Smooth muscle cell (in vitro differentiated cells): ENCODE measurements around the gene EMX1. TPM values are rescaled to one million over a fixed set of nuclear protein-coding genes. Genes with fewer than 3 reads are reported as not detected.

ENCODE experiments used
- DNase-seq: peaks from one replicate; lab custom pipeline; 2025; ENCODE audit not compliant: unreplicated experiment; lab: John Stamatoyannopoulos, UW
- H2AFZ ChIP-seq: fragments of 200-600 bp; sonication (generic); 2 replicates; pipeline ENCODE4 v1.6.0; 2016; ENCODE audit warnings: antibody characterized with exemption, low read depth, mild to moderate bottlenecking
- H3F3A ChIP-seq: fragments of 200-600 bp; sonication (generic); 2 replicates; pipeline ENCODE4 v1.6.0; 2017; ENCODE audit warnings: antibody characterized with exemption, low read depth
- H3K27ac ChIP-seq: fragments of 200-600 bp; sonication (generic); 2 replicates; pipeline ENCODE4 v1.5.1; 2016; ENCODE audit warnings: low read depth, mild to moderate bottlenecking
- H3K27me3 ChIP-seq: fragments of 200-600 bp; sonication (generic); 2 replicates; pipeline ENCODE4 v1.6.1; 2016; ENCODE audit warnings: low read depth, mild to moderate bottlenecking
- H3K36me3 ChIP-seq: fragments of 200-600 bp; sonication (generic); 2 replicates; pipeline ENCODE4 v1.5.1; 2016; ENCODE audit warnings: low read depth
- H3K4me1 ChIP-seq: fragments of 200-600 bp; sonication (generic); 2 replicates; pipeline ENCODE4 v1.5.1; 2016; ENCODE audit warnings: low read depth
- H3K4me2 ChIP-seq: fragments of 200-600 bp; sonication (generic); 2 replicates; pipeline ENCODE4 v1.6.0; 2016; ENCODE audit warnings: mild to moderate bottlenecking
- H3K4me3 ChIP-seq: fragments of 200-600 bp; sonication (generic); 2 replicates; pipeline ENCODE4 v1.5.1; 2016; ENCODE audit warnings: mild to moderate bottlenecking
- H3K79me2 ChIP-seq: fragments of 200-600 bp; sonication (generic); 2 replicates; pipeline ENCODE4 v1.6.0; 2016; ENCODE audit warnings: low read depth, mild to moderate bottlenecking
- H3K9ac ChIP-seq: fragments of 200-600 bp; sonication (generic); 2 replicates; pipeline ENCODE4 v1.6.0; 2016; ENCODE audit warnings: low read depth
- H3K9me3 ChIP-seq: fragments of 200-600 bp; sonication (generic); replicated peaks from 2 replicates; pipeline ENCODE4 v1.5.1; 2016; ENCODE audit warnings: low read depth
- H4K20me1 ChIP-seq: fragments of 200-600 bp; sonication (generic); 2 replicates; pipeline ENCODE4 v1.6.0; 2016; ENCODE audit warnings: low read depth
- WGBS: methylation state at CpG from one replicate; pipeline ENCODE4 v1.1.7; 2016; ENCODE audit warnings: low lambda C conversion rate; 5-methylcytosine and 5-hydroxymethylcytosine counted together
- polyA plus RNA-seq: library from polyadenylated mRNA; unstranded; fragments of >200 nt; fragmentation: Nextera tagmentation; extraction: Ambion mirVana; gene quantifications from 2 replicates; pipeline ENCODE4 v1.2.1, GENCODE V29; 2016
- total RNA-seq: library from RNA; depleted of rRNA; stranded (reverse); fragments of >200 nt; gene quantifications from 2 replicates; pipeline ENCODE4 v1.2.3, GENCODE V29; 2014
- TF ChIP-seq, protein P1 (sequence below): fragments of 200-600 bp; sonication (generic); IDR thresholded peaks from 2 replicates; pipeline ENCODE4 v1.5.1; 2017; ENCODE audit warnings: borderline replicate concordance, mild to moderate bottlenecking, antibody characterized with exemption; ENCODE audit not compliant: insufficient read depth, poor library complexity, severe bottlenecking

EMX1 gene
- total and polyA plus RNA-seq, 2 experiments from 2014 or later: not detected

- Histone ChIP-seq H3K36me3 (no peaks in the 10 kb centered on the region), H3F3A (no peaks in the 10 kb centered on the region), H3K9ac (no peak overlapping the region), H3K27me3 (peaks cover 99% of the 10 kb centered on the region), H2AFZ (no peak overlapping the region), H3K9me3 (no peaks in the 10 kb centered on the region), H4K20me1 (peaks cover 6% of the 10 kb centered on the region), H3K79me2 (no peaks in the 10 kb centered on the region), H3K4me2 (no peak overlapping the region), H3K27ac (no peak overlapping the region), H3K4me1 (peaks cover 27% of the 10 kb centered on the region), H3K4me3 (no peak overlapping the region)
- TF ChIP-seq, protein P1, sequence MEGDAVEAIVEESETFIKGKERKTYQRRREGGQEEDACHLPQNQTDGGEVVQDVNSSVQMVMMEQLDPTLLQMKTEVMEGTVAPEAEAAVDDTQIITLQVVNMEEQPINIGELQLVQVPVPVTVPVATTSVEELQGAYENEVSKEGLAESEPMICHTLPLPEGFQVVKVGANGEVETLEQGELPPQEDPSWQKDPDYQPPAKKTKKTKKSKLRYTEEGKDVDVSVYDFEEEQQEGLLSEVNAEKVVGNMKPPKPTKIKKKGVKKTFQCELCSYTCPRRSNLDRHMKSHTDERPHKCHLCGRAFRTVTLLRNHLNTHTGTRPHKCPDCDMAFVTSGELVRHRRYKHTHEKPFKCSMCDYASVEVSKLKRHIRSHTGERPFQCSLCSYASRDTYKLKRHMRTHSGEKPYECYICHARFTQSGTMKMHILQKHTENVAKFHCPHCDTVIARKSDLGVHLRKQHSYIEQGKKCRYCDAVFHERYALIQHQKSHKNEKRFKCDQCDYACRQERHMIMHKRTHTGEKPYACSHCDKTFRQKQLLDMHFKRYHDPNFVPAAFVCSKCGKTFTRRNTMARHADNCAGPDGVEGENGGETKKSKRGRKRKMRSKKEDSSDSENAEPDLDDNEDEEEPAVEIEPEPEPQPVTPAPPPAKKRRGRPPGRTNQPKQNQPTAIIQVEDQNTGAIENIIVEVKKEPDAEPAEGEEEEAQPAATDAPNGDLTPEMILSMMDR: no peak
- WGBS: 31% methylated on average over 7 of the region's 7 CpGs
- DNase-seq: no peak
Observed at GRCh38 chr2:72913486-72914205, 3.7 kb upstream of the EMX1 start.

DNA sequence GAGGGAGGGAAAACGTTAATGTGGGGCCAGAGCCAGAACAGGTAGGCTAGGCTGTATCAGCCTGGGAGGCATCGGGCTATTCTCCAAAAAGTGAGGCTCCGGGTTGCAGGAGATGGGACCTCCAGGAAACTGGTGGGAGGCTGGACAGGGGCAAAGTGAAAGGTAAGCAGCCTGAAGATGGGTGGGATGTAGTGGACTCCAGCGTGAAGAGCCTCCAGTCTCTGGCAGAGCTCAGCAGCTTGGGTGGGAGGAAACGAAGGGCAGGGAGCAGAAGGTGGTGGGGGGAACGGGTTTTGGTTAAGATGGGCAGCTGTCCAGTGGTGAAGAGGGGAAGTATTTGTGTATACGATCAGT is 3.1 kb upstream of the EMX1 start:
- H3K27me3 ChIP-seq: peaks cover 100% of the 10 kb centered on the region
- WGBS: 17% methylated on average over 7 of the region's 7 CpGs
- H3K9me3 ChIP-seq: no peaks in the 10 kb centered on the region
- no peak overlapping the region for H3K9ac ChIP-seq
- H4K20me1 ChIP-seq: peaks cover 7% of the 10 kb centered on the region
- DNase-seq: no peak
- no peaks in the 10 kb centered on the region for H3K79me2 ChIP-seq
- no peak overlapping the region for H3K4me2 ChIP-seq
- TF ChIP-seq, protein P1: no peak
- peaks cover 28% of the 10 kb centered on the region for H3K4me1 ChIP-seq
- H3F3A ChIP-seq: no peaks in the 10 kb centered on the region
- H3K36me3 ChIP-seq: no peaks in the 10 kb centered on the region
- H2AFZ ChIP-seq: no peak overlapping the region
- H3K4me3 ChIP-seq: no peak overlapping the region
- no peak overlapping the region for H3K27ac ChIP-seq

DNA sequence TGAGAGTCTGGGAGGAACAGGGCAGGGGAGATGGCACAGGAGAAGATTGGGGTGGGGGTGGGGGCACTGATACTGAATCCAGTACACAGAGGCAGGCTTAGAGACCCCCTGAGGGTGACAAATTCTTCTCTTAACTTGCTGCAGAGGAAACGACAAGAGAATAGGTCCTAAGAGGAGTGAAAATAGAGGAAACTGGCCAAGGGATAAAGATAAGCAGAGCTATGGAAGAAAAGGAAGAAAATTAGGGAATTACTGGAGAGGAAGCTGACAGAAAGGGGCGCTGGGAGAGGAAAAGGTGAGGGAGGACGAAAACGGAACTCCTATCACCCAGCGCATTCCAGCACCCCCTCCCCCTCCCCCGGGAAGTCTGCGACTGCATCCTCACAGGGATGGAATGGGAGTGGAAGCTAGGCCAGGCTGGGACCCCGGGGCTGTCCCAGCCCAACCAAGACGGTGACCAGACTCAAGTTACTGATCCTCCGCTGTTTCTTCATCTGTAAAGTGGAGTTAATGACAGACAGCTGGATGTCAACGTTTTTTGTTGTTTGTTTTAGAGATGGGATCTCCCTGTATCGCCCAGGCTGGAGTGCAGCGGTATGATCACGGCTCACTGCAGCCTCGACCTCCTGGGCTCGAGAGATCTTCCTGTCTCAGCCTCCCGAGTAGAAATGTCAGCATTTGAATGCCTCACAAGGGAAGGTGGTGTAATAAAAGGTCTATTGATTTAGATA is 2.6 kb upstream of the EMX1 start:
- DNase-seq: no peak
- H2AFZ ChIP-seq: no peak overlapping the region
- H3F3A ChIP-seq: no peaks in the 10 kb centered on the region
- peaks cover 28% of the 10 kb centered on the region for H3K4me1 ChIP-seq
- TF ChIP-seq, protein P1: no peak
- no peak overlapping the region for H3K27ac ChIP-seq
- H3K79me2 ChIP-seq: no peaks in the 10 kb centered on the region
- H3K9ac ChIP-seq: no peak overlapping the region
- H3K4me2 ChIP-seq: no peak overlapping the region
- H3K27me3 ChIP-seq: peaks cover 100% of the 10 kb centered on the region
- H3K4me3 ChIP-seq: no peak overlapping the region
- 4% methylated on average over 17 of the region's 17 CpGs for WGBS
- H3K9me3 ChIP-seq: no peaks in the 10 kb centered on the region
- no peaks in the 10 kb centered on the region for H3K36me3 ChIP-seq
- H4K20me1 ChIP-seq: peaks cover 7% of the 10 kb centered on the region
